Measurements from ENCODE around the gene NFKBIB.

Gene NFKBIB

GRCh38 chr19:38915329-38916321 is 15.9 kb downstream of the NFKBIB start:
- Histone ChIP-seq H3K9ac (ENCODE audit: low read length) (no peak overlapping the region), H3K27me3 (ENCODE audit: low read length) (no peaks in the 10 kb centered on the region), H4K20me1 (ENCODE audit: low read depth, low read length) (no peaks in the 10 kb centered on the region), H3K9me2 (replicated peaks; ENCODE audit: insufficient read depth, low read length) (no peaks in the 10 kb centered on the region), H3F3A (ENCODE audit: insufficient read depth) (no peaks in the 10 kb centered on the region), H3K36me3 (ENCODE audit: low read length) (no peaks in the 10 kb centered on the region), H3K4me3 (ENCODE audit: insufficient read depth, low read length, poor library complexity, severe bottlenecking) (no peak overlapping the region), H2AFZ (ENCODE audit: low read depth, low read length, severe bottlenecking) (no peak overlapping the region), H3K9me3 (ENCODE audit: insufficient read depth, low read length) (no peaks in the 10 kb centered on the region), H3K4me2 (ENCODE audit: low read depth, low read length, poor library complexity, severe bottlenecking) (no peak overlapping the region), H3K79me2 (ENCODE audit: insufficient read depth, low read length) (no peaks in the 10 kb centered on the region), H3K27ac (ENCODE audit: low read depth, low read length) (no peak overlapping the region)
- TF ChIP-seq CTCF (IDR thresholded peaks at IDR 0.05; ENCODE audit: insufficient read depth, low read length, poor library complexity, severe bottlenecking): no peak
- no peak for TF ChIP-seq EZH2phosphoT487 (conservative IDR thresholded peaks at IDR 0.05; ENCODE audit: low read length)

GRCh38 chr19:38917516-38917915 is 17.7 kb downstream of the NFKBIB start:
- no peaks in the 10 kb centered on the region for H4K20me1 ChIP-seq (ENCODE audit: low read depth, low read length)
- H3K9me2 ChIP-seq (replicated peaks; ENCODE audit: insufficient read depth, low read length): no peaks in the 10 kb centered on the region
- no peak overlapping the region for H3K4me3 ChIP-seq (ENCODE audit: insufficient read depth, low read length, poor library complexity, severe bottlenecking)
- no peaks in the 10 kb centered on the region for H3K27me3 ChIP-seq (ENCODE audit: low read length)
- no peak overlapping the region for H3K4me2 ChIP-seq (ENCODE audit: low read depth, low read length, poor library complexity, severe bottlenecking)
- H3F3A ChIP-seq (ENCODE audit: insufficient read depth): no peaks in the 10 kb centered on the region
- no peak overlapping the region for H3K9ac ChIP-seq (ENCODE audit: low read length)
- TF ChIP-seq CTCF (IDR thresholded peaks at IDR 0.05; ENCODE audit: insufficient read depth, low read length, poor library complexity, severe bottlenecking) (no peak), EZH2phosphoT487 (conservative IDR thresholded peaks at IDR 0.05; ENCODE audit: low read length) (no peak)
- H2AFZ ChIP-seq (ENCODE audit: low read depth, low read length, severe bottlenecking): no peak overlapping the region
- no peak overlapping the region for H3K27ac ChIP-seq (ENCODE audit: low read depth, low read length)
- no peaks in the 10 kb centered on the region for H3K79me2 ChIP-seq (ENCODE audit: insufficient read depth, low read length)
- no peaks in the 10 kb centered on the region for H3K36me3 ChIP-seq (ENCODE audit: low read length)
- no peaks in the 10 kb centered on the region for H3K9me3 ChIP-seq (ENCODE audit: insufficient read depth, low read length)

- Histone ChIP-seq H2AFZ (ENCODE audit: low read depth, low read length, severe bottlenecking) (no peak overlapping the region), H3K27ac (ENCODE audit: low read depth, low read length) (no peak overlapping the region), H4K20me1 (ENCODE audit: low read depth, low read length) (no peaks in the 10 kb centered on the region), H3K9me3 (ENCODE audit: insufficient read depth, low read length) (no peaks in the 10 kb centered on the region), H3K4me2 (ENCODE audit: low read depth, low read length, poor library complexity, severe bottlenecking) (no peak overlapping the region), H3K27me3 (ENCODE audit: low read length) (no peaks in the 10 kb centered on the region), H3K9ac (ENCODE audit: low read length) (no peak overlapping the region), H3K79me2 (ENCODE audit: insufficient read depth, low read length) (no peaks in the 10 kb centered on the region), H3K9me2 (replicated peaks; ENCODE audit: insufficient read depth, low read length) (no peaks in the 10 kb centered on the region), H3K4me3 (ENCODE audit: insufficient read depth, low read length, poor library complexity, severe bottlenecking) (no peak overlapping the region), H3K36me3 (ENCODE audit: low read length) (no peaks in the 10 kb centered on the region), H3F3A (ENCODE audit: insufficient read depth) (no peaks in the 10 kb centered on the region)
- TF ChIP-seq CTCF (IDR thresholded peaks at IDR 0.05; ENCODE audit: insufficient read depth, low read length, poor library complexity, severe bottlenecking): no peak
- no peak for TF ChIP-seq EZH2phosphoT487 (conservative IDR thresholded peaks at IDR 0.05; ENCODE audit: low read length)
Measured at GRCh38 chr19:38917921-38918491, 18.2 kb downstream of the NFKBIB start.

All from SU-DHL-6 (cell line).